Measurements from ENCODE around the gene STARD10. TPM values are rescaled to one million over a fixed set of nuclear protein-coding genes. Genes with fewer than 3 reads are reported as not detected.

The STARD10 gene
- total RNA-seq, 1 experiment from 2014 or later = 10.6 TPM

GRCh38 chr11:72788241-72788640 is 5.6 kb downstream of the STARD10 start:
- Mint-ChIP-seq H3K9me3 (ENCODE audit: unreplicated experiment) (no peaks in the 10 kb centered on the region), H3K4me3 (ENCODE audit: unreplicated experiment) (no peak overlapping the region), H3K36me3 (ENCODE audit: insufficient read depth, unreplicated experiment) (no peaks in the 10 kb centered on the region), H3K4me1 (ENCODE audit: insufficient read depth, unreplicated experiment) (peaks cover 6% of the 10 kb centered on the region), H3K27me3 (ENCODE audit: insufficient read depth, unreplicated experiment) (no peaks in the 10 kb centered on the region), H3K27ac (ENCODE audit: low read depth, unreplicated experiment) (no peak overlapping the region)
- ChIA-PET POLR2A (no interaction called here), CTCF (interaction anchor here (0.6 to 1.2 kb wide), 2 partner anchors 25 to 63 kb away, joined by 3 to 6 read pairs; no protein-coding TSS in a partner anchor)
- intact Hi-C loops (cut with micrococcal nuclease) = no loop called here
- DNase-seq (ENCODE audit: unreplicated experiment) = no peak
- no peak for TF ChIP-seq CTCF (IDR thresholded peaks at IDR 0.05; ENCODE audit: unreplicated experiment)
- BruUV-seq (replicated peaks) = no TSS peak

GRCh38 chr11:72787216-72788104 is 6.4 kb downstream of the STARD10 start:
- BruUV-seq (replicated peaks) = no TSS peak

DNA sequence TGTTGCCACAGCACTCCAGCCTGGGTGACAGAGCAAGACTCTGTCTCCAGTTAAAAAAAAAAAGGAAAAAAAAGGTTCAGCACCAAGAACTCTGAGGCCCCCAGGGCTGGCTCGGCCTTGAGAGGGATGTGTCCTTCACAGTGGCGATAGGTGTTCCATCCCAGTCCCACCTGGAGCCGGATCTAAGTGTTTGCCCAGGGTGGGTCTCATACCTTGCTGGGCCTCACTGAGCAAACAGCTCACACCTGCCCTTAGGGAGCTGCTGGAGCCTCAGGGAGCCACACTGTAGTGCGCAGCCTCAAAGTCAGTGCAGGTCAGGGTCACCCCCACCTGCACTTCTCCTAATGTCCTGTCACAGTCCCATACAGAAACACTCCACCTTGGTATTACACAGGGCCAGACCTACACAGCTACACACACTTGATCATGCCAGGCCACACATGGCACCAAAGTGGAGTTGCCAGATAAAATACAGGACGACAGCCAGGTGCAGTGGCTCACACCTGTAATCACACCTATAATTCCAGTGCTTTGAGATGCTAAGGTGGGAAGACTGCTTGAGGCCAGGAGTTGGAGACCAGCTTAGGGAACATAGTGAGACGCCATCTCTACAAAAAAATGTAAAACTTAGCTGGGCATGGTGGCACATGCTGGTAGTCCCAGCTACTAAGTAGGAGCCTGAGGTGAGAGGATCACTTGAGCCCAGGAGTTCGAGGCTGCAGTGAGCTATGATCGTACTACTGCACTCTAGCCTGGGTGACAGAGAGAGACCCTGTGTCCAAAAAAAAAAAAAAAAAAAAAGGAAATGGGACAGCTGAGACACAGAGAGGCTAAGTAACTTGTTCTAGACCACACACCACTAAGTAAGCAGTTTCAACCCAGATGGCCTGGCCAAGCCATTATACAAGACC is 7.3 kb downstream of the STARD10 start:
- BruUV-seq (replicated peaks) = no TSS peak
- TF ChIP-seq CTCF (IDR thresholded peaks at IDR 0.05; ENCODE audit: unreplicated experiment) = no peak
- Mint-ChIP-seq H3K27me3 (ENCODE audit: insufficient read depth, unreplicated experiment) (no peaks in the 10 kb centered on the region), H3K4me3 (ENCODE audit: unreplicated experiment) (no peak overlapping the region), H3K4me1 (ENCODE audit: insufficient read depth, unreplicated experiment) (peaks cover 9% of the 10 kb centered on the region), H3K9me3 (ENCODE audit: unreplicated experiment) (no peaks in the 10 kb centered on the region), H3K27ac (ENCODE audit: low read depth, unreplicated experiment) (no peak overlapping the region), H3K36me3 (ENCODE audit: insufficient read depth, unreplicated experiment) (peaks cover 5% of the 10 kb centered on the region)
- intact Hi-C loops (cut with micrococcal nuclease) = no loop called here
- no peak for DNase-seq (ENCODE audit: unreplicated experiment)
- POLR2A ChIA-PET = interaction anchor here (0.8 kb wide), 1 partner anchor 18 kb away, joined by 4 read pairs; no protein-coding TSS in a partner anchor
- CTCF ChIA-PET = interaction anchor here (0.6 to 0.8 kb wide), 4 partner anchors 61 to 404 kb away, joined by 3 to 5 read pairs (median 4); no protein-coding TSS in a partner anchor

More at GRCh38 chr11:72787216-72788104, 6.4 kb downstream of the STARD10 start:
- no peak for DNase-seq (ENCODE audit: unreplicated experiment)
- Mint-ChIP-seq H3K4me3 (ENCODE audit: unreplicated experiment) (no peak overlapping the region), H3K36me3 (ENCODE audit: insufficient read depth, unreplicated experiment) (peaks cover 1% of the 10 kb centered on the region), H3K4me1 (ENCODE audit: insufficient read depth, unreplicated experiment) (peaks cover 3% of the 10 kb centered on the region), H3K9me3 (ENCODE audit: unreplicated experiment) (no peaks in the 10 kb centered on the region), H3K27me3 (ENCODE audit: insufficient read depth, unreplicated experiment) (no peaks in the 10 kb centered on the region), H3K27ac (ENCODE audit: low read depth, unreplicated experiment) (no peak overlapping the region)
- CTCF ChIA-PET = interaction anchor here (0.6 to 0.8 kb wide), 2 partner anchors 224 to 553 kb away, joined by 3 to 4 read pairs; no protein-coding TSS in a partner anchor
- TF ChIP-seq CTCF (IDR thresholded peaks at IDR 0.05; ENCODE audit: unreplicated experiment) = no peak
- intact Hi-C loops (cut with micrococcal nuclease) = no loop called here
- POLR2A ChIA-PET = interaction anchor here (0.8 kb wide), 1 partner anchor 19 kb away, joined by 4 read pairs; no protein-coding TSS in a partner anchor

All from MCF 10A (cell line).